HG03521 (cell line): ENCODE results near the gene ZBED3.
"Not testable (repeated sequence)": the region's sequence is repeated elsewhere in the genome, so short reads cannot be mapped to it uniquely, and the experiment has no call there.

ENCODE experiments used
- ATAC-seq: cut with Tn5 transposase; IDR thresholded peaks from one replicate; pipeline ENCODE4 v1.9.1; 2021; ENCODE audit warnings: mild to moderate bottlenecking, moderate library complexity; ENCODE audit not compliant: unreplicated experiment

ZBED3 gene

GRCh38 chr5:77086689-77087483 lies at the start of gene ZBED3:
Gene ZBED3, minus strand, starts transcription at chr5:77087285. Its CDS starts 9,407 bp downstream, at chr5:77077878.
- peak; percentile 45 for ATAC-seq

GRCh38 chr5:77133061-77133758 lies 46.1 kb upstream of the ZBED3 start:
- no peak for ATAC-seq

- ATAC-seq: no peak
Observed at GRCh38 chr5:77131361-77131760, 44.3 kb upstream of the ZBED3 start.

DNA sequence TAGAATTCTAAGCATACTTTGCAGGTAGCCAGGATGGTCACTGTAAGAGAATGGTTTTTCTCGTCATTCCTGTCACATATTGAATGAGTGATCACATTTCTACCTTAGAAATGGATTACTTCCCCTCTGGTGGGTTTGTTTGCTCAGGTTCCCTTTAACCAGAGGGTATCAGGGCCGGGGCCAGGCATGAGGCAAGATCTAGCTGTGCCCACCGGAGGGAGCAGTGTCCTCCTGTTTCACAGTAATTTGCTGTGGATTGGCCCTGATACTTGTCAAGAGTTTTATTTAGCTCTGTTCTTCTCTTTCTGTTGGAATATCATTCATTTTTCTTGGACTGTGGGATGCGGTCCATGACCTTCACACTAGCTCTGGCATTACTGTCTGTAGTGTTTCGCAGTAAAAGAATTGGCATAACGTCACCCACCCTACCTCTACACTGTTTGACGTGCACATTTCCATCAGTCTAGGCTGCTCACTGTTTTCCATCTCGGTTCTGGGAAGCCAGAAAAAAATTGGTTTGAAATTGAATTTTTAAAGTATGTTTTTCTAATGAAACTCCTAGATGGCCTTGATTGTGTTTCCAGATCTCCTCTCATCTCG lies 42.4 kb upstream of the ZBED3 start:
- ATAC-seq: no peak

DNA sequence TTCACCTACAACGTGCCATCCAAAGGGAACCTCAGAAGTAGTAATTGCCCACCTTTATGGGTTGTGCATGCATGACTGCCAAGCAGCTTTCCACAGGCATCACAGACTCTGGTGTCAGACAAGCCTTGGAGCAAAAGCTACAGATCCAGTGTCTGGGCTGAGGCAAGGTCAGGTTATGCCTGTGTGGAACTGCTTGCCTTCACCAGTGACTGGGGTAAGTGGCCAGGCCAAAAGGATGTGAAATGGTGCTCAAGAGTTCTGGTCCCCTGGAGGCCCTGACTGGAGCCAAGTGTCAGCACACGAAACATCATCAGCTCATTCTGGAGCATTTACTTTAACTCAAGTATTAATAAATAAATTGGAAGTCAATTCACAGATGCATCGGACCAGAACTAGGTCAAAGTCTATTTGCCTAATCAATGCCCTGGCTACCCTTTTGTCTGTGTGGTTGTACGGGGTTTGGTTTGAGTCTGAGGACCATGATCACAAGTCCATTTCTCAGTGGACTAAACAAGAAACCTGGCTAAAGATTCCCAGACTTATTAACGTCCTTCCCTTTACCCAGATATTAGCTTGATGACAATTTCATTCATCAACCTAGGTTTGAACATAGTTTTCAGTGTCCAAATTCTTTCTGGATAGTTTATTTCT lies 41.5 kb upstream of the ZBED3 start:
- ATAC-seq: no peak

DNA sequence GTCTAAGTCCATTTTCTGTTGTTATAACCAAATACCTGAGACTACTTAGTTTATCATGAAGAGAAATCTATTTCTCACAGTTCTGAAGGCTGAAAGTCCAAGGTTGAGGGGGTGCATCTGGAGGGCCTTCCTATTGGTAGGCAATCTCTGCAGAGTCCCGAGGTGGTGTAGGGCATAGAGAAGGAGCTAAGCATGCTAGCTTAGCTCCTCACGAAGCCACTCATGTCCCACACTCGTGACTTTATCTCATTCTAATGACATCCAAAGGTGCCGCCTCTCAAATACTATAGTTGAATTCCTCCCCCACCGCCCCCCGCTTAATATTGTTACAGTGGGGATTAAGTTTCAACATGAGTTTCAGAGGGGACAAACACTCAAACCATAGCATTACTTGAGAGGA lies 36.0 kb upstream of the ZBED3 start:
- ATAC-seq: no peak

GRCh38 chr5:77120706-77121105 lies 33.6 kb upstream of the ZBED3 start:
- ATAC-seq: no peak

DNA sequence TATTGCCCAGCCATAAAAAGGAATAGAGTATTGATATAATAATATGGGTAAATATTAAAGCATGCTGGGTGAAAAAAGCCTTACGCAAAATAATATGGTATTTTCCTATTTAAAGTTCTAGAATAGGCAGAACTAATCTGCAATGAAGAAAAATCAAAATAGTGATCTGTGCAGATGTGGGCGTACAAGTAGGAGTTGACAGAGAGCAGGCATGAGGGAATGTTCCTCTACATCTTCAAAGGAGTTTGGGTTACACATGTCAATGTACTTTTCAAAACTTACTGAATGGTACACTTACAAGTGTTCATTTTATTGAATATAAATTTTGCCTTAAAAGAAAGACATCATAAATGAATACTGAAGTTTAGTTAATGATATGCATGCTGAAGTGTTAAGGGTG lies 33.0 kb upstream of the ZBED3 start:
- no peak for ATAC-seq

DNA sequence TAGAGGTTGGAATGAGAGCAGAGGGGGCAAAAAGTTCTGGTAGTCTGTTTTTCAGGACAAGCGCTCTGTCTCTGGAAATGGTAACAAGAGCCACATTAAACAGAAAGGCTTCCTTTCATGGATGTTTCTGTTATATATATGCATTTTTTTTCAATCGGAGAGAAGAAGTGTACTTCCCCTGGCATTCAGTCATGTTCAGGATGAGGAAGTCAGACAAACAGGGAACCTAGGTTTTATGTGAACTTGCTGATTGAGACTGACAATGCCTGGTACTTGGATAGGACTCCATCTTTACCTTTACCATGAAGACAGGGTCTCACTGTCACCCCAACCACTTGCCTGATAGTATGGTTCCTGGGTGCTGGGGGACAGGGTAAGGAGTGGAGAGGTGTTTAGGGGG lies 30.1 kb upstream of the ZBED3 start:
- ATAC-seq: no peak

DNA sequence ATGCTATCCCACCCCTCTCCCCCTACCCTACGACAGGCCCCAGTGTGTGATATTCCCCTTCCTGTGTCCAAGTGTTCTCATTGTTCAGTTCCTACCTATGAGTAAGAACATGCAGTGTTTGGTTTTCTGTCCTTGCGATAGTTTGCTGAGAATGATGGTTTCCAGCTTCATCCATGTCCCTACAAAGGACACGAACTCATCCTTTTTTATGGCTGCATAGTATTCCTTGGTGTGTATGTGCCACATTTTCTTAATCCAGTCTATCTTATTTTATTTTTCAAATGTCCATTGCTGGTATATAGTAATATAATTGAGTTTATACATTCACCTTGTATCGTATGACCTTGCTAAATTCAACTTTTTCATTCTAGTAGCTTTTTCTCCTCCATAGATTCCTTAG lies 19.9 kb upstream of the ZBED3 start:
- ATAC-seq: not testable (repeated sequence)

- no peak for ATAC-seq
Observed at GRCh38 chr5:77104813-77105212, 17.7 kb upstream of the ZBED3 start.

GRCh38 chr5:77103457-77103856 lies 16.4 kb upstream of the ZBED3 start:
- ATAC-seq: no peak

DNA sequence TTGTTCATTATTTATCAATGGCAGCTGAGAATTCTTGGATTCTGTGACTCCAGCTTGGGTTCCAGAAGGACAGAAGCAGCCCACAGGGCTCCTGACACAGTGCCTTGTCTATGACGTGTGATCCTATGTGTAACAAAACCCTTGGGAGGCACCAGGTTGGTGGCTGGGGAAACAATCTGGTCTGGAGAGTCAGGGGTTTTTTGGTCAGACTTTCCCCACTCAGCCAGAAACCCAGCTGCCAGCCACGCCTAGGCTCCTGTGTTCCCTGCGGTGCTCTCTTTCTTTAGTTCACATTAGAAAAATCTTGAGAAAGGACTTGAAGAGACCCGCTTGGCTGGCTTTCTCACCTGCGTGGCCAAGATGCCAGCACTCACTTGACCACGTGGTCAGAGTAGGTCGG lies 15.5 kb upstream of the ZBED3 start:
- no peak for ATAC-seq

DNA sequence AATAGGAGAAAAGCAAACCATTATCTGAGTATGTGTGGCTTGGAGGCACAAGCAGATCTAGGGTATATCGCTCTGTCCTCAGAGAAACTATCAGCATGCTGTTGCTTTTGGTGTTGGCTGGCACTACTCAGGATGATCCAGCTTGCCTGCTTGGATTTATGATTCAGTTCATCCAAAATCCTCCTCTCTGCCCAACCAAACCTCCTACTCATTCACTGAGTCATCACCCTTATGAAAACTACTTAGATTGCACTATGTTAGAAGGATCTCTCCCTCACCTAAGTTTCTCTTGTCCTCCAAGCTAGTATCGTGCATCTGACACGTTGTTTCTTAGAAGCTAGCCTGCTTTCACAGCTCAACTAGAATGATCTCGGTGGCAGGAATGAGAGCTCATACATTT lies 14.2 kb upstream of the ZBED3 start:
- ATAC-seq: no peak

- ATAC-seq: no peak
Observed at GRCh38 chr5:77095189-77095588, 8.1 kb upstream of the ZBED3 start.

GRCh38 chr5:77087484-77088261 lies 588 bp upstream of the ZBED3 start:
- ATAC-seq: no peak

DNA sequence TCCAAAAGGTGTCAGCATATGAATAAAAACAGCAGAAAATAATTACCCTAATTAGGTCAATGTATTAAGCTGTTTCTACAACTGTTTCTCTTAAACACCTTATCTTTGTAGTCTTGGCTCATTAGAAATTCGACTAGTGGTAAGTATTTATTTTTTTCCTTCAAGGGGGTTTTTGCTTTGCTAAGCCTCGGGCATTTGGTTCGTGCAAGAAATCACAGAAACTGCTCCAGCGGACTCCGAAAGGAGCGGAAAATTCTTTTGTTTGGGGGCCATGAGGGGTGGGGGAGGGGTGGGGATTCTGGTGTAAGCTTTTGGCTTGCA lies 757 bp downstream of the ZBED3 start:
- no peak for ATAC-seq

GRCh38 chr5:77083088-77083487 lies 4.0 kb downstream of the ZBED3 start:
- ATAC-seq: no peak

- ATAC-seq: no peak
Observed at GRCh38 chr5:77082280-77082679, 4.8 kb downstream of the ZBED3 start.

DNA sequence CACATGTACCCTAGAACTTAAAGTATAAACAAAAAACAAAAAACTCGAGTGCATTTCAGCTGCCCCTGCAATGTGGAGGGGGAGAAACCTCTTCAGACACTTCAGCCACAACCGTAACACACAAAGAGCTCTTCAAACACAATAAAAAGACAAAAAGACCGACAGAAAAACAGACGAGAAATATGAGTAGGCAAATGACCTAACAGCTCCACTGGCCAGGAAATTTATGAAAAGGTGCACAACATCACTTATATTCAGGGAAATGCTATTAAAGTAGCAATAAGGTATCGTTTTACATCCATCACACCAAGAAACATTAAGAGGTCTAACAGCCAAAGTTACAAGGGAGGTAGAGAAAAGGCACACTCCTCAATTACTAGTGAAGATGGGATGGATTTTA lies 6.2 kb downstream of the ZBED3 start:
- ATAC-seq: no peak

GRCh38 chr5:77080479-77080878 lies 6.6 kb downstream of the ZBED3 start:
- not testable (repeated sequence) for ATAC-seq
